Cardiac fibroblast (primary cell): ENCODE measurements around the gene RALGDS.
A peak's percentile ranks its signal among the peaks of the same experiment; 100 is the strongest.

ENCODE experiments used
- DNase-seq, 2 donors: peaks; one replicate each; pipeline versions ENCODE4 v3.0.0 to v3.0.0-alpha.2; 2010; ENCODE audit warnings: low read depth in 2 of 2
- H3K4me3 ChIP-seq, 2 donors: replicated peaks in 1 of 2; 1 replicate in 1 of 2; 2 replicates in 1 of 2; pipeline ENCODE4 v1.5.1; 2011; ENCODE audit warnings: low read depth in 2 of 2, low read length in 2 of 2, mild to moderate bottlenecking in 2 of 2, moderate library complexity in 1 of 2
- CTCF ChIP-seq: IDR thresholded peaks from one replicate; pipeline ENCODE4 v1.5.1; 2011; ENCODE audit warnings: low read depth, mild to moderate bottlenecking, low read length, inconsistent platforms

Gene RALGDS

GRCh38 chr9:133151601-133152525 is 30.8 kb upstream of the RALGDS start:
- no peak for TF ChIP-seq CTCF
- no peak overlapping the region for H3K4me3 ChIP-seq
- DNase-seq = no peak

GRCh38 chr9:133151041-133151440 is 30.0 kb upstream of the RALGDS start:
- no peak for TF ChIP-seq CTCF
- no peak overlapping the region for H3K4me3 ChIP-seq
- no peak for DNase-seq

GRCh38 chr9:133149130-133150015 is 28.3 kb upstream of the RALGDS start:
- peak overlapping the region; percentile 39 to 77 for H3K4me3 ChIP-seq
- DNase-seq = peak; percentile 84 to 86
- peak; percentile 25 for TF ChIP-seq CTCF

- H3K4me3 ChIP-seq = peak overlapping the region; percentile 77
- TF ChIP-seq CTCF = no peak
- DNase-seq = peak; percentile 31 to 41
Observed at GRCh38 chr9:133148199-133149129, 27.4 kb upstream of the RALGDS start.

GRCh38 chr9:133147412-133148198 is 26.6 kb upstream of the RALGDS start:
- peak; percentile 99 for TF ChIP-seq CTCF
- DNase-seq = peak; percentile 59 to 63
- peak overlapping the region; percentile 77 for H3K4me3 ChIP-seq
